ENCODE results near the gene MYL3. TPM values are rescaled to one million over a fixed set of nuclear protein-coding genes. Genes with fewer than 3 reads are reported as not detected.

Gene MYL3
- total RNA-seq, 2 donors from 2014 or later, result not detected

DNA sequence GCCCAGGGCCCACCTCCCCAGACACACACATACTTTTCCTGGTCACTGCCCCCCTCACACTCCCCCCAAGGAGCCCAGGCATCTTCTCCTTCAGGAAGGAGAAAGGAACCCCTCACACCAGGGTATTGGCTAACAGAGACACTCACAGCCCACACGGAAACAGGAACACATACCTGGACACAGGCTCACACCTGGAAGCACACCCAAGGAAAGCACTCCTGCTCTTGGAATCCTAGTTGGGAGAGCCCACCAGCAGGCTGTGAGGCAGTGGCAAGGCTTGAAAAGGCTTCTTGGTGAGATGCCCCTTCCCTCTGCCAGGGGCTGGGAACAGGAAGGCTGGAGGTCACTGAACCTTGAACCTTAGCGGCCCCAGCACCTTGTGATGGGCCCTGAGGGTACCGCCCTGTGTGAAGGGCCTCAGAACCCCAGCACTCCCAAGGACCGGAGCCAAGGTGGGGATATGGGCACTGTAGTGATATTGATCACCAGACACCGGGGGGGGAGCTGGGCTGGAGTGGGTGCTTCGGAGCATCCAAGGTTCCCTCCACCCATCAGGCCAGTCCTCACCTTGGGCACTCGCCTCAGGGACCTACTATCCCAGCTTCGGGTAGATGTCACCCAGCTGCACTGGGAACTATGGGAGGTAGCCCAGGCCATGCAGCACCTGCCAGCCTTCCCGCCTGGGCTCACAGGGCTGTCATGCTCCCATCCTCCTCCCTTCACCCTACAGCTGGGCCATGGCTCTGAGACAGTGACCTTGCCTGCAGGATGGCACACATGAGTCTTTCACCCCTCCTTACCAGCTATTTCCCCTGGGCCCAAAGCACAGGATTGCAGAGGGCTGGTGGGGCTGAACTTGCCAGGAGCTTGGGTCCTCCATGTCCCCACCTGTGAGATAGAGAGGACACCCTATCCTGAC is 16.4 kb downstream of the MYL3 start:
- H3K4me1 Mint-ChIP-seq, result no peaks in the 10 kb centered on the region
- no peak overlapping the region for H3K27ac Mint-ChIP-seq
- H3K27me3 Mint-ChIP-seq, result no peaks in the 10 kb centered on the region
- no peak for ATAC-seq (replicated peaks)
- H3K9me3 Mint-ChIP-seq, result no peaks in the 10 kb centered on the region
- H3K36me3 Mint-ChIP-seq (ENCODE audit: low read depth), result no peaks in the 10 kb centered on the region
- H3K4me3 Mint-ChIP-seq, result peak overlapping the region; percentile 70

DNA sequence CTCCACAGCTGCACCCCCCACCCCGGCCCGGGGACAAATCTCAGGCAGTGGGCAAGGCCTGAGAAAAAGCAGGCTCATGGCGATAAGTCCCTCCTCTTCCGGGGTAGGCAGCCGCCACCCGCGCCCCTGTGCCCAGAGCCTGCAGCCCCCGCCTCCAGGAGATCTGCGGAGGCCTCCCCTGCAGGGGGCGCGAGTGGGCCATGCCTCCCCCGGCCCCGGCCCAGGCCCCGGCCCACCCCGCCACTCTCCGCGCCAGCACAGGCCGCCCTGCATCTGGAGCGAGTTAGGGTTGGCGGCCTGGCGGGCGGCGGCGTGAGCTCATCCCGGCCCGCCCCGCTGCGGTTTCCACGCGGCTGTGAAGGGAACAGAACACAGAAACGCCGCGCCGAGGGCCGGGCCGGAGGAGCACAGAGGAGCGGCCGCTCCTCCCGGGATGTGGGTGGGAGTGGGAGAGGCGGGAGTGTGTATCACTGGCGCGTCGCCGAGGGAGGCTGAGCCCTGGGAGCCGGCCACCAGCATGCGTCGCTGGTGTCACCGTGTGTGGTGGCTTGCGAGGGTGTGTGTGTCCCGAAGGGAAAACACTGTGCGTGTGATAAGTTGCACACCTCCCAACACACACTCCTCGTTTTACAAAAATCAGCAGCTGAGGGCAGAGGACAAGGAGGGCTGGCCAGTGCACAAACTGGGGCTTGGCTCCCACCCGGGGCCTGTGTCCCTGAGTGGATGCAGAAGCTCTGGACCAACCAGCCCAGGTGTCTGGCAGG is 17.2 kb downstream of the MYL3 start:
- no peak overlapping the region for H3K27ac Mint-ChIP-seq
- peaks cover 5% of the 10 kb centered on the region for H3K9me3 Mint-ChIP-seq

DNA sequence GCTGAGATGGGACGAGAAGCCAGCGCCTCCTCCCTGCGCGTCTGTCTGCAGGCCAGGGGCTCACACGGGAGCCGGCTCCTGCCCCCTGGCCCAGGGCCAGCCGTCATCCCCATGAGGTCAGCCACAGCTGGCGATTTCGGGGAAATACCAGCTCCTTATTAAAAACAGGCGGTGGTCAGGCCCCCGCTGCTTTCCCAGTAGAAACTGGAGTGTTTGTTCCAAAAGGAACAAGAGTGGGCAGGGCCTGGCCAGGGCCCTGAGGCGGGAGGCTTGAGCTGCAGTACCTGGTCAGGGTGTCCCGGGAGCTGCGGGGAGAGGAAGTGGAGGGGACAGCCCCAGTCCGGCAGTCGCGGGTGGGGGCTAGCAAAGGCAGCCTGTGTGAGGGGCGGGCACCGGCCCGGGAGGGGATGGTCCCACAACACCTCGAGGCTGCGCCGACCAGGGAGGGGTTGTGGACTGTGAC is 17.8 kb downstream of the MYL3 start:
- peak overlapping the region; percentile 70 for H3K4me3 Mint-ChIP-seq
- H3K36me3 Mint-ChIP-seq (ENCODE audit: low read depth), result no peaks in the 10 kb centered on the region
- H3K9me3 Mint-ChIP-seq, result peaks cover 5% of the 10 kb centered on the region
- H3K27me3 Mint-ChIP-seq, result no peaks in the 10 kb centered on the region
- ATAC-seq (replicated peaks), result peak; percentile 63
- peak overlapping the region; percentile 66 for H3K27ac Mint-ChIP-seq
- no peaks in the 10 kb centered on the region for H3K4me1 Mint-ChIP-seq

More for the DNA sequence above, 17.2 kb downstream of the MYL3 start:
- H3K4me3 Mint-ChIP-seq, result peak overlapping the region; percentile 70
- no peaks in the 10 kb centered on the region for H3K36me3 Mint-ChIP-seq (ENCODE audit: low read depth)
- H3K27me3 Mint-ChIP-seq, result no peaks in the 10 kb centered on the region
- no peaks in the 10 kb centered on the region for H3K4me1 Mint-ChIP-seq
- ATAC-seq (replicated peaks), result peak; percentile 89

DNA sequence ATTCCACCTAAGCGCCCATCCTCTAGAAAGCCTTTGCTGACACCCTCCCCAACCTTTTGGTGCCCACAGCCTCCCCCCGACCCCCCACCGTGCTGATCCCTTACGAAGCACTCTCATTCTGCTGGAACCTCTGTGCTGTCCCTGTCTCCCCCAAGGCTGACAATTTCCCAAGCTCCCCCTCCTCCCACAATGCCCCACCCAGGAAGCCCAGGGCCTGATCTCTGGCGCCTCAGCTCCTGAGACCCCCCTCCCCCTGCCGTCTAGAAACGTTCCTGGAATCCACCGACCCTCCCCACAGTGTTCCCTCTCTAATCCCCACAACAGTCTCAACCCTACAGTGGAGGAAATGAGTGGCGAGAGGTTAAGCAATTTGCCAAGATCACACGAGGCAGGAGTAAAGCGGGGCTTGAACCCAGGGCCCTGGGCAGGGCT is 18.3 kb downstream of the MYL3 start:
- peak overlapping the region; percentile 70 for H3K4me3 Mint-ChIP-seq
- no peak for ATAC-seq (replicated peaks)
- no peaks in the 10 kb centered on the region for H3K36me3 Mint-ChIP-seq (ENCODE audit: low read depth)
- no peaks in the 10 kb centered on the region for H3K4me1 Mint-ChIP-seq
- no peaks in the 10 kb centered on the region for H3K27me3 Mint-ChIP-seq
- H3K9me3 Mint-ChIP-seq, result peaks cover 5% of the 10 kb centered on the region
- H3K27ac Mint-ChIP-seq, result peak overlapping the region; percentile 66

DNA sequence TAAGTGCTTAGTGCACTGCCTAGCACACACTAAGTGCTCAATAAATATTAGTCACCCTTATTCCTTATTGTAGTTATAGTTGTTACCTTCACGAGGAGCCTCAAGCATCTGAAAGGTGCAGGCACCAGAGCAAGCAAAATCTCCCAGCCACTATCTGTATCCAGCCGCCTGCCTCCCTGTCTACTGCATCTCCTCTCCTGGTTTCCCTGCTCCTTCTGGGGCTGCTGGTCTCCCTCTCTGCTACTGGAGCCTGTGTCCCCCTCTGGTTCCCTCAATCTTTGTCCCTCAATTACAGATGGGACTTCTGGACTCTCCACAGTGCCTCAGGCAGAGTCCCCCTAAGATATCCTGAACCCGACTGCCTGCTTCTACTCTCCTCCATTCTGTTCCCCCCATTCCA is 18.8 kb downstream of the MYL3 start:
- Mint-ChIP-seq H3K4me1 (no peaks in the 10 kb centered on the region), H3K27ac (peak overlapping the region; percentile 66), H3K27me3 (no peaks in the 10 kb centered on the region), H3K36me3 (ENCODE audit: low read depth) (no peaks in the 10 kb centered on the region), H3K4me3 (peak overlapping the region; percentile 70), H3K9me3 (peaks cover 5% of the 10 kb centered on the region)
- ATAC-seq (replicated peaks), result no peak

DNA sequence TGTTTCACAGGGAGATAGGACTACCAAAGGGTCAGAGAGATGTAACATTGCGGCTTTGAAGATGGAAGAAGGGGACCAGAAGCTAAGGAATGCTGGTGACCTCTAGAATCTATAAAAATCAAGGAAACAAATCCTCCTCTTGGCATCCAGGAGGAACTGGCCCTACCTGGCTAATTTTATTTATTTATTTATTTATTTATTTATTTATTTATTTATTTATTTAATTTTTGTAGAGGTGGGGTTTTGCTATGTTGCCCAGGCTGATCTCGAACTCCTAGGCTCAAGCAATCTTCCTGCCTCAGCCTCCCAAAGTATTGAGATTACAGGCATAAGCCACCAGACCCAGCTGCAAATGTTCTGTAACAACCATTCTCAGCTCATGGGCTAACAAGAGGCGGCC is 19.7 kb downstream of the MYL3 start:
- Mint-ChIP-seq H3K27ac (no peak overlapping the region), H3K9me3 (peaks cover 11% of the 10 kb centered on the region), H3K36me3 (ENCODE audit: low read depth) (no peaks in the 10 kb centered on the region), H3K27me3 (no peaks in the 10 kb centered on the region), H3K4me1 (no peaks in the 10 kb centered on the region), H3K4me3 (no peak overlapping the region)
- ATAC-seq (replicated peaks), result no peak

DNA sequence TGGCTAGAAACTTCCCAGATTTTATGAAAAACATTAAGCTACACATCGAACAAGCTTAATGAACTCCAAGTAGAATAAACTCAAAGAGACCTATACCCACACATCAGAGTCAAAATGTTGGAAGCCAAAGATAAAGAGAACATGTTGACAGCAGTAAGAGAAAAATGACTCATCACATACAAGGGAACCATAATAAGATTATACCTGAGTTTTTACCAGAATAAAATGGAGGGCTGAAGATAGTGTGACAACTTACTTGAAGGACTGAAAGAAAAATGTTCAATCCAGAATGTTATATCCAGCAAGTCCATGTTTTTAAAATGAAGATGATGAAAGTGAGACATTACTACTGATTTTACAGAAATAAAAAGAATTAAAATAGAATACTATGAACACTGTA is 22.8 kb downstream of the MYL3 start:
- Mint-ChIP-seq H3K27me3 (peaks cover 4% of the 10 kb centered on the region), H3K36me3 (ENCODE audit: low read depth) (no peaks in the 10 kb centered on the region), H3K27ac (no peak overlapping the region), H3K4me1 (no peaks in the 10 kb centered on the region), H3K9me3 (peaks cover 22% of the 10 kb centered on the region), H3K4me3 (no peak overlapping the region)
- no peak for ATAC-seq (replicated peaks)

DNA sequence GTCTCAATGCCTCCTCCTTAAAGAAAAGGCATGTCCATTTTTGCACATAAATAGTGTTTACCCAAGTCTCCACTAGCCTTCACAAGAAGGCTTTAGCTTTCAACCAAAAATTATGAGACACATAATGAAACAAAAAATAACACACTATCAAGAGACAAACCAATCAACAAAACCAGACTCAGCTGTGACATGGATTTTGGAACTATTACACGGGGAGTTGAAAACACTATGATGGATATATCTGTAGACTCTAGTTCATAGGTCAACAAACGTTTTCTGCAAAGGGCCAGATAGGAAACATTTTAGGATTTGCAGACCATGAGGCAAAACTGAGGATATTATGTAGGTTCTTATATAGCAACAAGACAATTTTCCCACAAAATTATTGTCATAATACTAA is 24.9 kb downstream of the MYL3 start:
- ATAC-seq (replicated peaks), result no peak
- H3K36me3 Mint-ChIP-seq (ENCODE audit: low read depth), result no peaks in the 10 kb centered on the region
- H3K27ac Mint-ChIP-seq, result no peak overlapping the region
- H3K27me3 Mint-ChIP-seq, result peaks cover 4% of the 10 kb centered on the region
- peaks cover 22% of the 10 kb centered on the region for H3K9me3 Mint-ChIP-seq
- H3K4me3 Mint-ChIP-seq, result no peak overlapping the region
- H3K4me1 Mint-ChIP-seq, result no peaks in the 10 kb centered on the region

DNA sequence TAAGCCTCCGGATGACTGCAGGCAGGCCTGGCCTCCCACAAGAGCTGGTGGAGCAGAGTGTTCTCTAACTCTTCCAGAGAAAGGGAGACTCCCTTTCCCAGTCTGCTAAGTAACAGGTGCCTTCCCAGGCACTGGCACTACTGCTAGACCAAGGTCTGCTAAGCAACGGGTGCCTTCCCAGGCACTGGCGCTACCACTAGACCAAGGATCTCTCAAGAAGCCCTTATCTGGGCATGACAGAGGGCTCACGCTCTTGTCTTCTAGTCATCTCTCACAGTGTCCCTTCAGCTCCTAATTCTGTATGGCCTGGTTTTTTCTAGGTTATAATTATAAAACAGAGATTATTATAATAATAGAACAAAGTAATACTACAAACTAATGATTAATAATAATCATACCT is 27.8 kb downstream of the MYL3 start:
- Mint-ChIP-seq H3K4me1 (no peaks in the 10 kb centered on the region), H3K9me3 (peaks cover 17% of the 10 kb centered on the region), H3K36me3 (ENCODE audit: low read depth) (no peaks in the 10 kb centered on the region), H3K4me3 (no peak overlapping the region), H3K27me3 (peaks cover 4% of the 10 kb centered on the region), H3K27ac (no peak overlapping the region)
- no peak for ATAC-seq (replicated peaks)

DNA sequence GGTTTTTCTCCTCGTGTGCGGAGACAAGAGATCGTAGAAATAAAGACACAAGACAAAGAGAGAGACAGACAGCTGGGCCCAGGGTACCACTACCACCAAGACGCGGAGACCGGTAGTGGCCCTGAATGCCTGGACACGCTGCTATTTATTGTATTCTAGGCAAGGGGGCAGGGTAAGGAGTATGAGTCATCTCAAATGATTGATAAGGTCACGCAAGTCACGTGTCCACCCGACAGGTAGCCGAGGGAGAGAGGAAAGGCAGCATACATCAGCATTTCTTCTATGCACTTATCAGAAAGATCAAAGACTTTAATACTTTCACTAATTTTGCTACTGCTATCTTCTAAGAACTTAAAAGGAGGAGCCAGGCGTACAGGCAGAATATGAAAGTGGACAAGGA is 28.2 kb downstream of the MYL3 start:
- no peak overlapping the region for H3K27ac Mint-ChIP-seq

DNA sequence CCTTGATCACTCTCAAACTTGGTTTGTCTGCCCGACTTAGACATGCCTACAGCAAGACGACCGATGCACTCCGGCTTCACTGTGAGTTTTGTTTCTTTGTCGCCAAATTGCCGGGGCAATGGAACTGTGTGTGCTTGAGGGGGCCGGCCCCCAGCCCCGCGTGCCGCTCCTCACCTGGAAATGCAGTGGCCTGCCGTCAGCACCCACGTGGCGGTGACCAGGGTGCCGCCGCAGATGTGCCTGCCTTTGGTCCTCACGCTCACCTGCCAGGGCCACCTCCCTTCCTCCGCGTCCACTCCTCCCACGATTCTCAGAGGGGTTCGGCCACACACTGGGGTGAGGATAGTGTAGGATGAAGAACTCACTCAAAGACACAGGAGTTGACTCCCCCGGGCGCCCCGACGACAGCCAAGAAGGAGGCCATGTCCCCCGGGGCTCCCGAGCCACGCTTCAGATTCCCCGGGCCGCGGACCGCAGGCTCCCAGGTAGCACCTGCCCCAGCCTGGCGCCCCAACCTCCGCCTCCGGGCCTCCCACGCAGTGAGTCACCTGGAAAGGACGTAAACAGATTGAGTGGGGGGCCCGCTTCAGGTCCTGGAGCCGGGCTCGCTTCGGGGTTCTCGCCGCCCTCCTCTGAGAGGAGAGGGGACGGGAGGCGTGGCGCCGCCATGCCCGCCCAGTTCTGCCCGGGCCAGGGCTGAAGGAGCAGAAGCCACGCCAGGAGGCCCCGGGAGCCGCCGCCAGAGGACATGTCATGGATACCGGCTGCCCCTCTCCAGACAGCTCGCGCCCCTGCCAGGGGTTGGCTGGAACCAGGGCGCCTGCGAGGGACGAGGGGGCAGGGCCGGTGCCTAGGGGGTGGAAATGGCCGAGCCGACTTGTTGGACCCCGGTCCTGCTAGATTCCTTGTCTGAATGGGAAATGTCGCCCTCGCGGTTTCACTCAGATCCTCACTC is 29.6 kb downstream of the MYL3 start:
- Mint-ChIP-seq H3K27me3 (peaks cover 4% of the 10 kb centered on the region), H3K27ac (no peak overlapping the region), H3K4me1 (no peaks in the 10 kb centered on the region), H3K4me3 (no peak overlapping the region), H3K36me3 (ENCODE audit: low read depth) (no peaks in the 10 kb centered on the region), H3K9me3 (peaks cover 12% of the 10 kb centered on the region)
- no peak for ATAC-seq (replicated peaks)

More for the DNA sequence above, 28.2 kb downstream of the MYL3 start:
- Mint-ChIP-seq H3K9me3 (peaks cover 17% of the 10 kb centered on the region), H3K4me3 (no peak overlapping the region), H3K4me1 (no peaks in the 10 kb centered on the region), H3K27me3 (peaks cover 4% of the 10 kb centered on the region), H3K36me3 (ENCODE audit: low read depth) (no peaks in the 10 kb centered on the region)
- no peak for ATAC-seq (replicated peaks)

DNA sequence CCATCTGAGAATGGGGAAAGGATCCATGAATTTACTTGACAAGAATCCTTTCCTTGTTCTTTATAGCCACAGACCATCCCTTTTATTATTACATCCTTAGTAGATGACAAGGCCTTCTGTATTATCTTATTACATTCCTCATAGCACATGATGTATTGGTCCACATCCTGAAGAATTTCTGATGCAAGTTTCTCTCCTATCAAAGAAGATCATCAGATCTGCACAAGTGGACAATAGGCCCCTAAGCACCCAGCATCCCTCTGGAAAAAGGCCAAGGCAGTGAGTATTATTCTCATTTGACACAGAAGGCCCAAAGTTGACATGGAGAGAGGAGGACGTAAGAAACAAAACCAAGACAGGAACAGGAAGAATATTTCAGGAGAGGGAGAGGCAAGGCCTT is 31.4 kb downstream of the MYL3 start:
- Mint-ChIP-seq H3K36me3 (ENCODE audit: low read depth) (no peaks in the 10 kb centered on the region), H3K4me1 (no peaks in the 10 kb centered on the region), H3K4me3 (no peak overlapping the region), H3K9me3 (no peaks in the 10 kb centered on the region), H3K27me3 (no peaks in the 10 kb centered on the region), H3K27ac (peak overlapping the region; percentile 22)
- ATAC-seq (replicated peaks), result no peak

DNA sequence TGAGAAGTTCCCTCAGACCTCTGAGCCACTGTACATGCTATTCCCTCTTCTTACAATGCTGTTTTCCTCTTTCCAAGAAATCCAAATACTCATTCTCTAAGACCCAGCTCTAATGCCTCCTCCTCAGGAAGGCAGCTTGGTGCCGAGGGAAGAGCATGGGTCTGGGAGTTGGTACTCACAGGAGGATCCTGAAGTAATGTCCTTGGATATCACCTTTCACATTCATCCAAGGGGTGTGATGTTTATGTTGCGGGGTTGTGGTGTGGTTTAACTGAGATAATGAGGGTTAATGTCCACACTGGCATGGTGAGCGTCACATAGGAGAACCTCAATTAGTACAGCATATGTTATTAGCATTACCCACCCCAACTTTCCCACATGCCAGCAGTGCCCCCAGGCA is 31.9 kb downstream of the MYL3 start:
- H3K9me3 Mint-ChIP-seq, result no peaks in the 10 kb centered on the region
- H3K36me3 Mint-ChIP-seq (ENCODE audit: low read depth), result no peaks in the 10 kb centered on the region
- no peaks in the 10 kb centered on the region for H3K4me1 Mint-ChIP-seq
- no peaks in the 10 kb centered on the region for H3K27me3 Mint-ChIP-seq
- H3K4me3 Mint-ChIP-seq, result no peak overlapping the region
- H3K27ac Mint-ChIP-seq, result peak overlapping the region; percentile 6
- ATAC-seq (replicated peaks), result no peak

DNA sequence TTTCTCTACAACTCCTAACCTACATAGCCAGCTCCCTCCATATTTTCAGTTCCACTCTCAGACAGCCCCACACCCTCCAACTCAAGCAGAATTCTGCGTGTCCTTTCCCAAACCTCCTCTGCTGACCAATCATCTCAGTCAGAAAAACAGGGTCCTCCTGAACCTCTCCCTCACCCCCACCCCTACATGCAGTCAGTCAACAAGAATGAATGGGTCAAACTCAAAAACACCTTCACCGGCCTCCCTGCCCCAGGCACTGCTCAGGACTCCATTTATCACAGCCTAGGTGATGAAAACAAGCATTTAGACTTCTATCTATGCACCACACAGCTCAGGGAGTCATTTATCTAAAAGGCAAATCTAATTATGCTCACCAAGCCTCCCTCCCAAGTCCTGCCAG is 32.4 kb downstream of the MYL3 start:
- Mint-ChIP-seq H3K9me3 (no peaks in the 10 kb centered on the region), H3K27me3 (no peaks in the 10 kb centered on the region), H3K4me3 (no peak overlapping the region), H3K36me3 (ENCODE audit: low read depth) (no peaks in the 10 kb centered on the region), H3K27ac (peak overlapping the region; percentile 6), H3K4me1 (no peaks in the 10 kb centered on the region)
- no peak for ATAC-seq (replicated peaks)

All from activated T-helper 17 cell treated with anti-CD3 and anti-CD28 coated beads, Interleukin-2, amount 50 U/mL, for 72 hours (primary cell).